Endodermal cell (in vitro differentiated cells): ENCODE results near the gene KCNK7. TPM values are rescaled to one million over a fixed set of nuclear protein-coding genes. Genes with fewer than 3 reads are reported as not detected.
A peak's percentile ranks its signal among the peaks of the same experiment; 100 is the strongest.

Experiments used
- DNase-seq: peaks from one replicate; pipeline ENCODE4 v3.0.0-alpha.2; 2017
- H3K27ac ChIP-seq: 2 replicates; pipeline ENCODE4 v1.5.1; 2013; ENCODE audit warnings: mild to moderate bottlenecking, low read depth, low read length, moderate library complexity
- H3K27me3 ChIP-seq: 2 replicates; pipeline ENCODE4 v1.6.1; 2013; ENCODE audit warnings: mild to moderate bottlenecking, low read length, moderate library complexity; ENCODE audit not compliant: insufficient read depth, control insufficient read depth, poor library complexity, severe bottlenecking
- H3K36me3 ChIP-seq: 2 replicates; pipeline ENCODE4 v1.7.0; 2013; ENCODE audit warnings: mild to moderate bottlenecking, low read length, moderate library complexity; ENCODE audit not compliant: control insufficient read depth, insufficient read depth
- H3K4me1 ChIP-seq: one replicate; pipeline ENCODE4 v1.7.0; 2013; ENCODE audit warnings: low read length; ENCODE audit not compliant: control insufficient read depth, insufficient read depth
- H3K4me3 ChIP-seq: 2 replicates; pipeline ENCODE4 v1.5.1; 2013; ENCODE audit warnings: mild to moderate bottlenecking, low read length, moderate library complexity
- H3K9ac ChIP-seq: 2 replicates; pipeline ENCODE4 v1.6.1; 2013; ENCODE audit warnings: mild to moderate bottlenecking, low read length, moderate library complexity; ENCODE audit not compliant: poor library complexity, severe bottlenecking; ENCODE audit errors: extremely low read depth
- H3K9me3 ChIP-seq: 2 replicates; pipeline ENCODE4 v1.6.1; 2013; ENCODE audit warnings: mild to moderate bottlenecking, low read length, moderate library complexity; ENCODE audit not compliant: control insufficient read depth
- H3K27ac Mint-ChIP-seq: 2 replicates; pipeline ENCODE4 v1.8.0; 2020; ENCODE audit warnings: mixed read lengths
- H3K27me3 Mint-ChIP-seq: 2 replicates; pipeline ENCODE4 v1.8.0; 2021; ENCODE audit warnings: mild to moderate bottlenecking, mixed read lengths; ENCODE audit not compliant: insufficient read depth
- H3K36me3 Mint-ChIP-seq: 2 replicates; pipeline ENCODE4 v1.8.0; 2020; ENCODE audit warnings: low read depth, mixed read lengths
- H3K4me1 Mint-ChIP-seq: 2 replicates; pipeline ENCODE4 v1.8.0; 2020; ENCODE audit warnings: mixed read lengths
- H3K4me3 Mint-ChIP-seq: 2 replicates; pipeline ENCODE4 v1.8.0; 2020; ENCODE audit warnings: mild to moderate bottlenecking, moderate library complexity, mixed read lengths
- H3K9me3 Mint-ChIP-seq: 2 replicates; pipeline ENCODE4 v1.8.0; 2020; ENCODE audit warnings: mild to moderate bottlenecking, mixed read lengths
- WGBS, 2 experiments: methylation state at CpG; one replicate each; pipeline versions ENCODE4 v1.1.5 to v1.1.7; 2013; ENCODE audit warnings: missing lambda C conversion rate in 2 of 2, mixed read lengths in 1 of 2; ENCODE audit not compliant: insufficient coverage in 1 of 2, insufficient read length in 1 of 2; 5-methylcytosine and 5-hydroxymethylcytosine counted together
- microRNA-seq: library from miRNA; unstranded; fragments of <30 nt; microRNA quantifications from one replicate; pipeline ENCODE4 v1.2.0, GENCODE V29; 2020; ENCODE audit warnings: borderline microRNAs expressed
- total RNA-seq, 2 donors: library from RNA; stranded (reverse); fragmentation: NEBNext Ultra II Directional in 1 of 2; extraction: Animal tissue kit (Norgen Biotek cat#: 25700) in 1 of 2; gene quantifications; 2 replicates in 1 of 2; 3 replicates in 1 of 2; pipeline ENCODE4 v1.2.1, GENCODE V29; 2021
- TF ChIP-seq, protein P1 (sequence below): fragments of 200-600 bp; sonication (generic); conservative IDR thresholded peaks from 2 replicates; pipeline ENCODE4 v1.5.0; 2021; ENCODE audit warnings: antibody characterized with exemption, mild to moderate bottlenecking

KCNK7 gene
- total RNA-seq, 2 donors from 2014 or later, result 1.2 TPM; not detected in 1

GRCh38 chr11:65547446-65548125, 48.0 kb downstream of the KCNK7 start:
- Mint-ChIP-seq H3K27ac (no peak overlapping the region), H3K4me3 (no peak overlapping the region), H3K36me3 (no peaks in the 10 kb centered on the region), H3K9me3 (no peaks in the 10 kb centered on the region), H3K27me3 (peaks cover 93% of the 10 kb centered on the region), H3K4me1 (peaks cover 22% of the 10 kb centered on the region)
- peaks cover 55% of the 10 kb centered on the region for H3K27me3 ChIP-seq
- peak; percentile 73 for DNase-seq
- no peaks in the 10 kb centered on the region for H3K4me1 ChIP-seq
- no peaks in the 10 kb centered on the region for H3K9me3 ChIP-seq
- no peak overlapping the region for H3K9ac ChIP-seq
- no peak overlapping the region for H3K27ac ChIP-seq
- H3K36me3 ChIP-seq, result no peaks in the 10 kb centered on the region
- no peak overlapping the region for H3K4me3 ChIP-seq
- TF ChIP-seq, protein P1, sequence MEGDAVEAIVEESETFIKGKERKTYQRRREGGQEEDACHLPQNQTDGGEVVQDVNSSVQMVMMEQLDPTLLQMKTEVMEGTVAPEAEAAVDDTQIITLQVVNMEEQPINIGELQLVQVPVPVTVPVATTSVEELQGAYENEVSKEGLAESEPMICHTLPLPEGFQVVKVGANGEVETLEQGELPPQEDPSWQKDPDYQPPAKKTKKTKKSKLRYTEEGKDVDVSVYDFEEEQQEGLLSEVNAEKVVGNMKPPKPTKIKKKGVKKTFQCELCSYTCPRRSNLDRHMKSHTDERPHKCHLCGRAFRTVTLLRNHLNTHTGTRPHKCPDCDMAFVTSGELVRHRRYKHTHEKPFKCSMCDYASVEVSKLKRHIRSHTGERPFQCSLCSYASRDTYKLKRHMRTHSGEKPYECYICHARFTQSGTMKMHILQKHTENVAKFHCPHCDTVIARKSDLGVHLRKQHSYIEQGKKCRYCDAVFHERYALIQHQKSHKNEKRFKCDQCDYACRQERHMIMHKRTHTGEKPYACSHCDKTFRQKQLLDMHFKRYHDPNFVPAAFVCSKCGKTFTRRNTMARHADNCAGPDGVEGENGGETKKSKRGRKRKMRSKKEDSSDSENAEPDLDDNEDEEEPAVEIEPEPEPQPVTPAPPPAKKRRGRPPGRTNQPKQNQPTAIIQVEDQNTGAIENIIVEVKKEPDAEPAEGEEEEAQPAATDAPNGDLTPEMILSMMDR, result peak; percentile 58
- 69 to 70% methylated on average over 43 to 52 of the region's 52 CpGs for WGBS, 2 experiments

GRCh38 chr11:65546217-65546958, 49.2 kb downstream of the KCNK7 start:
- peaks cover 62% of the 10 kb centered on the region for H3K27me3 ChIP-seq
- H3K4me3 ChIP-seq, result peak overlapping the region; percentile 67
- H3K9ac ChIP-seq, result no peak overlapping the region
- Mint-ChIP-seq H3K36me3 (no peaks in the 10 kb centered on the region), H3K9me3 (no peaks in the 10 kb centered on the region), H3K4me3 (peak overlapping the region; percentile 37), H3K27me3 (peaks cover 89% of the 10 kb centered on the region), H3K4me1 (peaks cover 11% of the 10 kb centered on the region), H3K27ac (no peak overlapping the region)
- WGBS, 2 experiments, result 6 to 12% methylated on average over 22 to 63 of the region's 64 CpGs
- TF ChIP-seq, protein P1, result no peak
- H3K9me3 ChIP-seq, result no peaks in the 10 kb centered on the region
- DNase-seq, result peak; percentile 99
- H3K27ac ChIP-seq, result no peak overlapping the region
- H3K4me1 ChIP-seq, result no peaks in the 10 kb centered on the region
- no peaks in the 10 kb centered on the region for H3K36me3 ChIP-seq

DNA sequence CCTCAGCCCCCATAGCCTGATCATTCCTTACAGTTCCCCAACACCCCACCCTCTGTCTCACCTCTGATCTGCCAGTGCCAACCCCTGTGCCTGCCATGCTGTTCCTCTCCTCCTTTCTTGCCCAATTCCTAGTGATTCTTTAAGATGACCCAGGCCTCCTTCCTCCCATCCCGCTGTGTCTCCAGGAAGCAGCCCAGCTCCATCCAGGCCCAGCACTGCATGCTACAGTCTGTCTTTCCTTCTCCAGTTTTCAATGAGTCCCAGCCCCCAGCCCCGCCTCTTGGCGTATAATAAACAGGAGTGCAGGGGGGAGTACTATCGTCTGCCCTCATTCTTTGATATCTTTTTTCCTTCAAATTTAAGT, 49.8 kb downstream of the KCNK7 start:
- Mint-ChIP-seq H3K9me3 (no peaks in the 10 kb centered on the region), H3K27me3 (peaks cover 88% of the 10 kb centered on the region), H3K36me3 (no peaks in the 10 kb centered on the region), H3K27ac (no peak overlapping the region), H3K4me1 (peaks cover 5% of the 10 kb centered on the region), H3K4me3 (peak overlapping the region; percentile 37)
- WGBS, 2 experiments, result 51 to 65% methylated on average over 3 to 4 of the region's 4 CpGs
- TF ChIP-seq, protein P1, result no peak
- Histone ChIP-seq H3K4me1 (no peaks in the 10 kb centered on the region), H3K4me3 (peak overlapping the region; percentile 67), H3K27me3 (peaks cover 67% of the 10 kb centered on the region), H3K36me3 (no peaks in the 10 kb centered on the region), H3K27ac (no peak overlapping the region), H3K9me3 (no peaks in the 10 kb centered on the region), H3K9ac (no peak overlapping the region)
- no peak for DNase-seq

Small RNAs within 50 kb of the gene (microRNA-seq; reads per million reads assigned to microRNA genes)
- not detected for gene MIR4690

Other genes starting within 250 kb of the KCNK7 start
- gene TIGD3, start 241.0 kb downstream of the KCNK7 start, total RNA-seq, result 1 to 10 TPM in 1 of 2 donors, under 1 TPM in 1; 0.99 to 1.0 TPM
- 1 to 10 TPM; 3.0 to 6.3 TPM for gene SLC25A45, start 213.2 kb downstream of the KCNK7 start, total RNA-seq
- 10 to 100 TPM; 27.4 to 29.6 TPM for gene FRMD8, start 209.2 kb downstream of the KCNK7 start, total RNA-seq
- gene NEAT1, start 173.0 kb downstream of the KCNK7 start, total RNA-seq, result 10 to 100 TPM; 61.3 to 85.2 TPM
- 1,000 to 10,000 TPM; 5,233 to 6,894 TPM for gene MALAT1, start 96.8 kb downstream of the KCNK7 start, total RNA-seq
- 10 to 100 TPM; 62.9 to 67.4 TPM for gene SCYL1, start 70.7 kb downstream of the KCNK7 start, total RNA-seq
- gene LTBP3, start 37.4 kb downstream of the KCNK7 start, total RNA-seq, result 10 to 100 TPM; 19.7 to 24.2 TPM
- 10 to 100 TPM; 32.8 to 36.5 TPM for gene ZNRD2, start 25.3 kb downstream of the KCNK7 start, total RNA-seq
- gene FAM89B, start 23.3 kb downstream of the KCNK7 start, total RNA-seq, result 10 to 100 TPM; 23.3 to 24.9 TPM
- 1 to 10 TPM; 6.2 to 9.8 TPM for gene EHBP1L1, start 19.7 kb downstream of the KCNK7 start, total RNA-seq
- gene MAP3K11, start 18.4 kb upstream of the KCNK7 start, total RNA-seq, result 10 to 100 TPM; 62.8 to 65.0 TPM
- 10 to 100 TPM; 48.1 to 57.3 TPM for gene PCNX3, start 20.0 kb upstream of the KCNK7 start, total RNA-seq
- gene SIPA1, start 42.3 kb upstream of the KCNK7 start, total RNA-seq, result 10 to 100 TPM; 39.9 to 46.8 TPM
- 10 to 100 TPM; 40.2 to 41.1 TPM for gene RELA, start 67.1 kb upstream of the KCNK7 start, total RNA-seq
- 10 to 100 TPM; 48.5 to 48.8 TPM for gene KAT5, start 116.5 kb upstream of the KCNK7 start, total RNA-seq
- 10 to 100 TPM; 41.6 to 47.9 TPM for gene RNASEH2C, start 125.0 kb upstream of the KCNK7 start, total RNA-seq
- gene AP5B1, start 185.2 kb upstream of the KCNK7 start, total RNA-seq, result 10 to 100 TPM; 17.8 to 29.9 TPM
- gene OVOL1, start 191.3 kb upstream of the KCNK7 start, total RNA-seq, result 1 to 10 TPM; 3.4 to 5.5 TPM
- 1 to 10 TPM; 1.5 to 4.3 TPM for gene SNX32, start 238.2 kb upstream of the KCNK7 start, total RNA-seq